ENCODE data around the gene LMAN2. TPM values are rescaled to one million over a fixed set of nuclear protein-coding genes. Genes with fewer than 3 reads are reported as not detected.

The LMAN2 gene
- total RNA-seq, 4 donors from 2014 or later = 119 to 191 (median 160) TPM

GRCh38 chr5:177366528-177367322, 15.3 kb upstream of the LMAN2 start:
- WGBS = 12% methylated on average over 34 of the region's 36 CpGs
- H3K4me1 ChIP-seq = peaks cover 83% of the 10 kb centered on the region
- TF ChIP-seq EP300 (IDR thresholded peaks at IDR 0.05) = no peak
- TF ChIP-seq POLR2A (IDR thresholded peaks at IDR 0.05) = no peak

GRCh38 chr5:177365845-177366527, 14.5 kb upstream of the LMAN2 start:
- no peaks in the 10 kb centered on the region for H3K27me3 ChIP-seq
- DNase-seq (ENCODE audit: low spot score in 2 of 2) = no peak
- H3K4me1 ChIP-seq = peaks cover 77% of the 10 kb centered on the region
- no peaks in the 10 kb centered on the region for H3K9me3 ChIP-seq
- TF ChIP-seq CTCF (IDR thresholded peaks at IDR 0.05) = no peak
- no peak for TF ChIP-seq POLR2A (IDR thresholded peaks at IDR 0.05)
- TF ChIP-seq POLR2AphosphoS5 (IDR thresholded peaks at IDR 0.05) = no peak
- TF ChIP-seq EP300 (IDR thresholded peaks at IDR 0.05) = no peak
- peak overlapping the region; percentile 83 for H3K27ac ChIP-seq
- 81% methylated on average over 7 of the region's 14 CpGs for WGBS
- no peak overlapping the region for H3K4me3 ChIP-seq
- H3K36me3 ChIP-seq = no peaks in the 10 kb centered on the region

More at GRCh38 chr5:177366528-177367322, 15.3 kb upstream of the LMAN2 start:
- Histone ChIP-seq H3K4me3 (peak overlapping the region; percentile 46), H3K27me3 (no peaks in the 10 kb centered on the region), H3K9me3 (no peaks in the 10 kb centered on the region), H3K36me3 (no peaks in the 10 kb centered on the region), H3K27ac (peak overlapping the region; percentile 83)
- DNase-seq (ENCODE audit: low spot score in 2 of 2) = peak; percentile 93

- Histone ChIP-seq H3K27me3 (no peaks in the 10 kb centered on the region), H3K27ac (no peak overlapping the region), H3K4me3 (no peak overlapping the region), H3K9me3 (no peaks in the 10 kb centered on the region), H3K4me1 (peaks cover 63% of the 10 kb centered on the region), H3K36me3 (no peaks in the 10 kb centered on the region)
- WGBS = 69% methylated on average over 11 of the region's 11 CpGs
- TF ChIP-seq POLR2AphosphoS5 (IDR thresholded peaks at IDR 0.05) (no peak), CTCF (IDR thresholded peaks at IDR 0.05) (no peak), EP300 (IDR thresholded peaks at IDR 0.05) (no peak), POLR2A (IDR thresholded peaks at IDR 0.05) (no peak)
- DNase-seq (ENCODE audit: low spot score in 2 of 2) = no peak
These were observed 12.9 kb upstream of the LMAN2 start for GRCh38 chr5:177364159-177364962.

GRCh38 chr5:177363565-177363964, 12.1 kb upstream of the LMAN2 start:
- H3K27ac ChIP-seq = no peak overlapping the region
- DNase-seq (ENCODE audit: low spot score in 2 of 2) = no peak
- no peaks in the 10 kb centered on the region for H3K27me3 ChIP-seq
- no peaks in the 10 kb centered on the region for H3K36me3 ChIP-seq
- peak overlapping the region; percentile 54 for H3K4me3 ChIP-seq
- 28% methylated on average over 10 of the region's 10 CpGs for WGBS
- H3K9me3 ChIP-seq = no peaks in the 10 kb centered on the region
- H3K4me1 ChIP-seq = peaks cover 63% of the 10 kb centered on the region
- TF ChIP-seq EP300 (IDR thresholded peaks at IDR 0.05) (no peak), POLR2A (IDR thresholded peaks at IDR 0.05) (no peak), CTCF (IDR thresholded peaks at IDR 0.05) (no peak), POLR2AphosphoS5 (IDR thresholded peaks at IDR 0.05) (no peak)

- Histone ChIP-seq H3K27ac (peak overlapping the region; percentile 86), H3K27me3 (no peaks in the 10 kb centered on the region), H3K9me3 (no peaks in the 10 kb centered on the region), H3K36me3 (no peaks in the 10 kb centered on the region), H3K4me3 (peak overlapping the region; percentile 54), H3K4me1 (peaks cover 64% of the 10 kb centered on the region)
- peak in 1 of 2 donors; percentile 76 for DNase-seq (ENCODE audit: low spot score in 2 of 2)
- no peak for TF ChIP-seq POLR2AphosphoS5 (IDR thresholded peaks at IDR 0.05)
- no peak for TF ChIP-seq CTCF (IDR thresholded peaks at IDR 0.05)
- TF ChIP-seq EP300 (IDR thresholded peaks at IDR 0.05) = no peak
- TF ChIP-seq POLR2A (IDR thresholded peaks at IDR 0.05) = no peak
- WGBS = 8% methylated on average over 31 of the region's 59 CpGs
These were observed 11.4 kb upstream of the LMAN2 start for GRCh38 chr5:177362610-177363507.

All from suprapubic skin (tissue), 4 donors.